Measurements from ENCODE around the gene AJUBA. TPM values are rescaled to one million over a fixed set of nuclear protein-coding genes. Genes with fewer than 3 reads are reported as not detected.
A peak's percentile ranks its signal among the peaks of the same experiment; 100 is the strongest.

AJUBA gene
- polyA plus RNA-seq, 1 experiment, result 94.7 TPM

GRCh38 chr14:22945642-22946041, 36.7 kb downstream of the AJUBA start:
- no peak for DNase-seq (ENCODE audit: low read depth)
- no peak overlapping the region for H3K4me3 ChIP-seq (ENCODE audit: low read depth, low read length)
- TF ChIP-seq CTCF (IDR thresholded peaks at IDR 0.05; ENCODE audit: insufficient read depth, low read depth, low read length), result no peak
- H3K36me3 ChIP-seq (ENCODE audit: control insufficient read depth, insufficient read depth, low read length), result peaks cover 3% of the 10 kb centered on the region
- H3K27me3 ChIP-seq (ENCODE audit: control insufficient read depth, insufficient read depth, low read length), result no peaks in the 10 kb centered on the region
- ChIA-PET POLR2A (no interaction called here), CTCF (interaction anchor here (0.6 to 3.0 kb wide), 5 partner anchors 9 to 112 kb away, joined by 3 to 18 read pairs (median 3); partner anchors contain the start of gene PRMT5)

- H3K4me3 ChIP-seq (ENCODE audit: low read depth, low read length), result no peak overlapping the region
- ChIA-PET CTCF (interaction anchor here (0.6 to 1.3 kb wide), 3 partner anchors 9 to 122 kb away, joined by 3 to 4 read pairs (median 4); partner anchors contain the start of gene RBM23), POLR2A (no interaction called here)
- no peak for TF ChIP-seq CTCF (IDR thresholded peaks at IDR 0.05; ENCODE audit: insufficient read depth, low read depth, low read length)
- H3K36me3 ChIP-seq (ENCODE audit: control insufficient read depth, insufficient read depth, low read length), result no peaks in the 10 kb centered on the region; the same call in 1 of the 2 replicates
- no peak for DNase-seq (ENCODE audit: low read depth)
- H3K27me3 ChIP-seq (ENCODE audit: control insufficient read depth, insufficient read depth, low read length), result no peaks in the 10 kb centered on the region
Measured at GRCh38 chr14:22939684-22940083, 42.7 kb downstream of the AJUBA start.

GRCh38 chr14:22935156-22935555, 47.2 kb downstream of the AJUBA start:
- Histone ChIP-seq H3K4me3 (ENCODE audit: low read depth, low read length) (no peak overlapping the region), H3K27me3 (ENCODE audit: control insufficient read depth, insufficient read depth, low read length) (no peaks in the 10 kb centered on the region), H3K36me3 (ENCODE audit: control insufficient read depth, insufficient read depth, low read length) (no peaks in the 10 kb centered on the region)
- CTCF ChIA-PET, result interaction anchor here (0.6 to 1.4 kb wide), 5 partner anchors 11 to 59 kb away, joined by 3 to 5 read pairs (median 4); partner anchors contain the start of gene AJUBA
- no peak for TF ChIP-seq CTCF (IDR thresholded peaks at IDR 0.05; ENCODE audit: insufficient read depth, low read depth, low read length)
- no peak for DNase-seq (ENCODE audit: low read depth)
- POLR2A ChIA-PET, result no interaction called here

GRCh38 chr14:22932146-22932545, 50.2 kb downstream of the AJUBA start:
- CTCF ChIA-PET, result interaction anchor here (1.3 to 3.9 kb wide), 2 partner anchors 9 to 45 kb away, joined by 3 to 21 read pairs; no protein-coding TSS in a partner anchor
- Histone ChIP-seq H3K27me3 (ENCODE audit: control insufficient read depth, insufficient read depth, low read length) (no peaks in the 10 kb centered on the region), H3K4me3 (ENCODE audit: low read depth, low read length) (no peak overlapping the region), H3K36me3 (ENCODE audit: control insufficient read depth, insufficient read depth, low read length) (no peaks in the 10 kb centered on the region)
- no peak for TF ChIP-seq CTCF (IDR thresholded peaks at IDR 0.05; ENCODE audit: insufficient read depth, low read depth, low read length)
- no peak for DNase-seq (ENCODE audit: low read depth)
- POLR2A ChIA-PET, result no interaction called here

GRCh38 chr14:22929961-22930364, 52.4 kb downstream of the AJUBA start:
- Histone ChIP-seq H3K36me3 (ENCODE audit: control insufficient read depth, insufficient read depth, low read length) (no peaks in the 10 kb centered on the region), H3K4me3 (ENCODE audit: low read depth, low read length) (peak overlapping the region; percentile 36), H3K27me3 (ENCODE audit: control insufficient read depth, insufficient read depth, low read length) (no peaks in the 10 kb centered on the region)
- no peak for DNase-seq (ENCODE audit: low read depth)
- POLR2A ChIA-PET, result interaction anchor here (1.3 kb wide), 1 partner anchor 77 kb away, joined by 4 read pairs; no protein-coding TSS in a partner anchor
- no peak for TF ChIP-seq CTCF (IDR thresholded peaks at IDR 0.05; ENCODE audit: insufficient read depth, low read depth, low read length)
- CTCF ChIA-PET, result interaction anchor here (0.8 to 3.9 kb wide), 35 partner anchors 10 to 373 kb away, joined by 3 to 48 read pairs (median 4); partner anchors contain the start of genes AJUBA, CDH24, HAUS4 and RBM23

All from BJ (cell line).